ENCODE results near the gene PGR.

DNA sequence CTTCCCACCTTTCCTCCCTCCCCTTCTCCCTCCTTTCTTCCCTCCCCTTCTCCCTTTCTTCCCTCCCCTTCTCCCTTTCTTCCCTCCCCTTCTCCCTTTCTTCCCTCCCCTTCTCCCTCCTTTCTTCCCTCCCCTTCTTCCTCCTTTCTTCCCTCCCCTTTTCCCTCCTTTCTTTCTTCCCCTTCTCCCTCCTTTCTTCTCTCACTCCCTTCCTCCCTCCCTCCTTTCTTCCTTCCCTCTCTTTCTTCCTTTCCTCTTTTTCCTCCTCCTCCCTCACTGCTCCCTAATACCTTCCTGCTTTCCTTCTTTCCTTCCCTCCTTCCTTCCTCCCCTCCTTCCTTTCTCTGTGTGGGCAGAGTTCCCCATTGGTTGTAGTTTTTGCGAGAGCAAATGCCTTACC, 76.1 kb downstream of the PGR start:
- TF ChIP-seq, protein P1, sequence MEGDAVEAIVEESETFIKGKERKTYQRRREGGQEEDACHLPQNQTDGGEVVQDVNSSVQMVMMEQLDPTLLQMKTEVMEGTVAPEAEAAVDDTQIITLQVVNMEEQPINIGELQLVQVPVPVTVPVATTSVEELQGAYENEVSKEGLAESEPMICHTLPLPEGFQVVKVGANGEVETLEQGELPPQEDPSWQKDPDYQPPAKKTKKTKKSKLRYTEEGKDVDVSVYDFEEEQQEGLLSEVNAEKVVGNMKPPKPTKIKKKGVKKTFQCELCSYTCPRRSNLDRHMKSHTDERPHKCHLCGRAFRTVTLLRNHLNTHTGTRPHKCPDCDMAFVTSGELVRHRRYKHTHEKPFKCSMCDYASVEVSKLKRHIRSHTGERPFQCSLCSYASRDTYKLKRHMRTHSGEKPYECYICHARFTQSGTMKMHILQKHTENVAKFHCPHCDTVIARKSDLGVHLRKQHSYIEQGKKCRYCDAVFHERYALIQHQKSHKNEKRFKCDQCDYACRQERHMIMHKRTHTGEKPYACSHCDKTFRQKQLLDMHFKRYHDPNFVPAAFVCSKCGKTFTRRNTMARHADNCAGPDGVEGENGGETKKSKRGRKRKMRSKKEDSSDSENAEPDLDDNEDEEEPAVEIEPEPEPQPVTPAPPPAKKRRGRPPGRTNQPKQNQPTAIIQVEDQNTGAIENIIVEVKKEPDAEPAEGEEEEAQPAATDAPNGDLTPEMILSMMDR (IDR thresholded peaks at IDR 0.05) = no peak
- no peak for TF ChIP-seq SIN3A (IDR thresholded peaks at IDR 0.05; ENCODE audit: borderline replicate concordance, insufficient read depth, low read depth, low read length)
- no peak for TF ChIP-seq POLR2AphosphoS5 (IDR thresholded peaks at IDR 0.05; ENCODE audit: low read depth, low read length)

Data from Panc1 (cell line).